ENCODE data around the gene RBM38.

RBM38 gene

DNA sequence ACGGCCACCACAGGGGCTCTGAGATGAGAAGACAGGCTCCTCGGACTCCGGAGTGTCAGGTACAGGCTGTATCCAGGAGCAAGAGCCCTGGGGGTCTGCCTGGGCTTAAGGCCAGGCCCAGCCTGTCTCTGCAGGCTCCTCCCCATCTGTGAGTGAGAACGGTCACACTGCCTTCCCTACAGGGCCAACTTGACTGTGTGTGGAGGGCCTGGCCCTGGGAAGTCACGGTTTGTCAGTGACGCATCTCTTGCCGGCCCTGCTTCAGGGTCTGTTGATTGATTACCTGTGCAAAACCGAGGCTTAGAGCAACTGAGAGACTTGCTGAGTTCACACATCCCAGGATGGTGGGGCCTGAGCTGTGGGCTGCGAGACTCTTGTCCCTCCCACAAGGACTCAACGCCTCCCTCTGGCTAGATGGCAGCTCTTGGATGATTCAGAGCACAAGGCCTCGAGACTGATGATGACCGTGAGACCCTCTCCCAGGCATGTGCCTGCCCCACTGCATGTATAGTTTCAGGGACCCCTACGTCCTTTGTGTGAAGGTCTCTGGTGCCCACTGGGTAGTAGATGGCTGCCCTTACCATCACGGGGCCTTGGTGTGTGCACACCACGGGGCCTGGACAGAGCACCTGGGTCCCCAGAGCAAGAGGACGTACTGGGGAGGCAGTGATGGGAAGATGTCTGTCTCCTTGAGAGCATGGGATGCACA lies 5.9 kb downstream of the RBM38 start:
- Histone ChIP-seq H3K9me3 (ENCODE audit: low read depth, low read length) (no peaks in the 10 kb centered on the region), H3K27ac (no peak overlapping the region), H3K4me3 (no peak overlapping the region), H3K36me3 (ENCODE audit: insufficient read depth, low read length) (peaks cover 98% of the 10 kb centered on the region), H3K9ac (ENCODE audit: insufficient read length) (no peak overlapping the region)
- TF ChIP-seq EZH2 (IDR thresholded peaks at IDR 0.05): no peak
- TF ChIP-seq POLR2AphosphoS5 (IDR thresholded peaks at IDR 0.05; ENCODE audit: borderline replicate concordance, low read depth, low read length): no peak
- no peak for TF ChIP-seq FOXP2 (optimal IDR thresholded peaks at IDR 0.05; ENCODE audit: control extremely low read depth, extremely low read length, insufficient read depth)
- no peak for DNase-seq (ENCODE audit: low read depth, low spot score)

DNA sequence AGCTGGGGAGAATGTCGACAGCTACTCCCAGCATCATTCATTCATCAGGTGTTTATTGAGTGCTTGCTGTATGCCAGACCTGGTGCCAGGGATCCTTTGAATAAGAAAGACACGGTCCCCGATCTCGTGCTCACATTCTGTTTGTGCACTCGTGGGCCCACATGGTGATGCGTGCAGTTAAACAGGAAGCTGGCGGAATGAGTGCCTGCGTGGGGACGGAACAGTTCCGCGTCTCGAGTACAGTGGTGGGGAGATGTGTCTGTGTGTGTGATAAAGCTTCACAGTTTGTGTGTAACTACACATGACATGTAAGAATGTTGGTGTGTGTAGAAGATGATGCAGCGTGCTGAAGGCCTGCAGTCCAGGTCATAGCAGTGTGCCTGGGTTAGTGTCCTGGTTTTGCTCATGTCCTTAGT lies 6.5 kb downstream of the RBM38 start:
- TF ChIP-seq EZH2 (IDR thresholded peaks at IDR 0.05) (no peak), FOXP2 (optimal IDR thresholded peaks at IDR 0.05; ENCODE audit: control extremely low read depth, extremely low read length, insufficient read depth) (no peak), POLR2AphosphoS5 (IDR thresholded peaks at IDR 0.05; ENCODE audit: borderline replicate concordance, low read depth, low read length) (no peak)
- Histone ChIP-seq H3K9ac (ENCODE audit: insufficient read length) (no peak overlapping the region), H3K9me3 (ENCODE audit: low read depth, low read length) (no peaks in the 10 kb centered on the region), H3K4me3 (no peak overlapping the region), H3K27ac (no peak overlapping the region), H3K36me3 (ENCODE audit: insufficient read depth, low read length) (peaks cover 98% of the 10 kb centered on the region)
- DNase-seq (ENCODE audit: low read depth, low spot score): no peak

DNA sequence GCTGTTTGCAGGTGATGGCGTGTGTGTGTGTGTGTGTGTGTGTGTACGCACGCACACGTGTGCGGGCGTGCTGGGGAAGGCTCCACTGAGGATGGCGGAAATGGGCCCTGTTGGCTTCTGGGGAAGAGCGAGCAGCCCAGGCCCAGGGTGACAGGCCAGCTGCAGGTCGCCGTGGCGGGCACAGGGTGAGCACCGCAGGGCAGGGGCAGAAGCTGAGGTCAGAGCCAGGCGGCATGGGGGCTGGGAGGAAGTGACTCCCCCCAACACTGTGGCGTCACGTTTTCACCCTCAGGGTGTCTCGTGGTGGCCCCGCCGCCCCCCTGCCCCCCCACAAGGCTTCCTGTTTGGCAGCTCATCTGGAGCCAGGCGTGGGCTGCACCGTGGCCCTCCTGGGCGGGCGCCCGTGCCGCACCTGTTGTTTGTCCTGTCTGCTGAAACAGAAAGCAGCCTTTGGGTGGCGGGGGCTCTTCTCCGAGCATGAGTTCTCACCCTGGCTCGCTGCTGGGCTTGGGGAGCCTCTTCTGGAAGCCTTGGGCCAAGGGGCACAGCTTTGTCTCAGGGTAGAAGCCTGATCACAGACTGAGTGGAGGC lies 7.1 kb downstream of the RBM38 start:
- H3K4me3 ChIP-seq: no peak overlapping the region
- H3K9ac ChIP-seq (ENCODE audit: insufficient read length): no peak overlapping the region
- no peak for DNase-seq (ENCODE audit: low read depth, low spot score)
- no peak for TF ChIP-seq FOXP2 (optimal IDR thresholded peaks at IDR 0.05; ENCODE audit: control extremely low read depth, extremely low read length, insufficient read depth)
- TF ChIP-seq POLR2AphosphoS5 (IDR thresholded peaks at IDR 0.05; ENCODE audit: borderline replicate concordance, low read depth, low read length): no peak
- no peak for TF ChIP-seq EZH2 (IDR thresholded peaks at IDR 0.05)
- H3K27ac ChIP-seq: no peak overlapping the region
- peaks cover 98% of the 10 kb centered on the region for H3K36me3 ChIP-seq (ENCODE audit: insufficient read depth, low read length)
- no peaks in the 10 kb centered on the region for H3K9me3 ChIP-seq (ENCODE audit: low read depth, low read length)

DNA sequence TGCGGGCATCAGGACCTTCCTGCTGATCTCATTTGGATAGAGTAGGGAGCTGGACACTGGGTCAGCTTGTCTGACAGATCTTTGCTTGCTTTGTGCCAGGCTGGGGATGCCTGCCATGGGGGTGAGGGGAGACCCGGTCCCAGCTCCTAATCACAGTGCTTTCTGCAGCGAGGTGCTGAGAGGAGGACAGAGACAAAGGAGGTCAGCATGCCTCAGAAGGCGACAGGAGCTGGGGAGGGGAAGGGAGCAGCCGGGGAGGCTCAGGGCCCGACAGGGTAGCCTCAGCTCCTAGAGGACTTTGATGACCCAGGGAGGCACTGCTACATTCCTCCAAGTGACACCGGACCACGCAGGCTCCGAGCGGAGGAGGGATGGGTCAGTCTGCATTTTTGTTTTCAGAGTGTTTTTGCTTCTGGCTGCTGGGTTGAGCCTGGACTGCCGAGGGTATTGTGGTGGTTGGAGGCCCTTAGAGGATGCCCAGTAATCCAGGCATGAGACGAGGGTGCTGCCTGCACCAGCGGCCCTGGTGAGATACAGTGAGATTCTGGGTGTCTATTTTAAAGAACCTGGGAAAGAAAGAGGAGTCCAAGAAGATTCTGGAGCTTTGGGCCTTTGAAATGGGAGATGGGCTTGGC lies 7.8 kb downstream of the RBM38 start:
- TF ChIP-seq EZH2 (IDR thresholded peaks at IDR 0.05) (no peak), FOXP2 (optimal IDR thresholded peaks at IDR 0.05; ENCODE audit: control extremely low read depth, extremely low read length, insufficient read depth) (no peak), POLR2AphosphoS5 (IDR thresholded peaks at IDR 0.05; ENCODE audit: borderline replicate concordance, low read depth, low read length) (no peak)
- Histone ChIP-seq H3K27ac (no peak overlapping the region), H3K9me3 (ENCODE audit: low read depth, low read length) (no peaks in the 10 kb centered on the region), H3K36me3 (ENCODE audit: insufficient read depth, low read length) (peaks cover 95% of the 10 kb centered on the region), H3K4me3 (no peak overlapping the region), H3K9ac (ENCODE audit: insufficient read length) (no peak overlapping the region)
- DNase-seq (ENCODE audit: low read depth, low spot score): no peak

DNA sequence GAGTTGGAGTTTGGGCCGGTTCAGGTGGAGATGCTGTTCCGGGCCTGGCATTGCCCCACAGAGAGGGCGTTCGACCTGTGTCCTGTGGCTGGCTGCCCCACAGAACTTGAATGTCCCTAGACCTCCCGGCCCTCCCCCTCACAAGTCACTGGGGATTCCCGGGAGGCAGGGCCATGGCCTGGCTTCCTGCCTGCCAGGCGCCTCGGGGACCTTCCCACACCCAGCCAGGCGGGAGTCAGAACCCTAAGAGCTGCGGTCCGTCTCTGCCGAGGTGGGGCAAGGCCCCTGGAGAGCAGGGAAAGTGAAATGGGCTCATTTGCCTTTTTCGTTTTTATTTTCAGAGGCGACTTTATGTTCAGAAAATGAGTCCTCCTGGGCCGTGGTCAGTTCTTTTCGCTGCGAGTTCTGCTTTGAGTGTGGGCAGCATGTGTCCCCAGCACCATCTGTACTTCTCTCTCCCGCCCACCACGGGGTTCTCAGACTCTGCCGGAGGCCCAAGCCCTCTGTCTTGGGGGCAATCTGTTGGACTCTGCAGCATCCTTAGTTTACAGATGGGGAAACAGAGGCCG lies 8.5 kb downstream of the RBM38 start:
- no peak for DNase-seq (ENCODE audit: low read depth, low spot score)
- Histone ChIP-seq H3K27ac (no peak overlapping the region), H3K9ac (ENCODE audit: insufficient read length) (no peak overlapping the region), H3K36me3 (ENCODE audit: insufficient read depth, low read length) (peaks cover 95% of the 10 kb centered on the region), H3K9me3 (ENCODE audit: low read depth, low read length) (no peaks in the 10 kb centered on the region), H3K4me3 (no peak overlapping the region)
- TF ChIP-seq FOXP2 (optimal IDR thresholded peaks at IDR 0.05; ENCODE audit: control extremely low read depth, extremely low read length, insufficient read depth) (no peak), EZH2 (IDR thresholded peaks at IDR 0.05) (no peak), POLR2AphosphoS5 (IDR thresholded peaks at IDR 0.05; ENCODE audit: borderline replicate concordance, low read depth, low read length) (no peak)

DNA sequence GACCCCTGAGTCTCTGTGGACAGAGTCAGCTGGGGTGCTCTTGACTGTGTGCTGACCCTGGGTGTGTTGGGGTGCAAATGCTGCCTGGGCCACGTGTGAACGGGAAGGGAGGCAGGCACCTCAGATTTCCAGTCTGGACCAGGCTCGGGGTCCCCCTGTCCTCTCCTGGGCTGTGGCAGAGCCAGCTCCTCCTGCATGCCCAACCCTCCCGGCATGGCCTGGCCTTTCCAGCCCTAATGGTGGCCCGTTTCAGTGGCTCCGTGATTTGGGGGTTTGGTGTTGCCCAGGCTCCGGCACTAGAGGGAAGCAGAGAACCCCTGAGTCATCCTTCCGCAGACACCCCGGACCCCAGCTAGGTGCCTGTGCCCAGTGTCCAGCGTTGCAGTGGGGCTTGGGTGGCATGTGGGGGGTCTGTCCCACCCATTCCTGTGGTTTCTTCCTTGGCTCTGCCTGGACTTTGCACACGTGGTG lies 9.1 kb downstream of the RBM38 start:
- TF ChIP-seq POLR2AphosphoS5 (IDR thresholded peaks at IDR 0.05; ENCODE audit: borderline replicate concordance, low read depth, low read length): no peak
- TF ChIP-seq FOXP2 (optimal IDR thresholded peaks at IDR 0.05; ENCODE audit: control extremely low read depth, extremely low read length, insufficient read depth): no peak
- no peak for TF ChIP-seq EZH2 (IDR thresholded peaks at IDR 0.05)
- no peak for DNase-seq (ENCODE audit: low read depth, low spot score)
- Histone ChIP-seq H3K9ac (ENCODE audit: insufficient read length) (no peak overlapping the region), H3K4me3 (no peak overlapping the region), H3K36me3 (ENCODE audit: insufficient read depth, low read length) (peaks cover 95% of the 10 kb centered on the region), H3K9me3 (ENCODE audit: low read depth, low read length) (no peaks in the 10 kb centered on the region), H3K27ac (no peak overlapping the region)

DNA sequence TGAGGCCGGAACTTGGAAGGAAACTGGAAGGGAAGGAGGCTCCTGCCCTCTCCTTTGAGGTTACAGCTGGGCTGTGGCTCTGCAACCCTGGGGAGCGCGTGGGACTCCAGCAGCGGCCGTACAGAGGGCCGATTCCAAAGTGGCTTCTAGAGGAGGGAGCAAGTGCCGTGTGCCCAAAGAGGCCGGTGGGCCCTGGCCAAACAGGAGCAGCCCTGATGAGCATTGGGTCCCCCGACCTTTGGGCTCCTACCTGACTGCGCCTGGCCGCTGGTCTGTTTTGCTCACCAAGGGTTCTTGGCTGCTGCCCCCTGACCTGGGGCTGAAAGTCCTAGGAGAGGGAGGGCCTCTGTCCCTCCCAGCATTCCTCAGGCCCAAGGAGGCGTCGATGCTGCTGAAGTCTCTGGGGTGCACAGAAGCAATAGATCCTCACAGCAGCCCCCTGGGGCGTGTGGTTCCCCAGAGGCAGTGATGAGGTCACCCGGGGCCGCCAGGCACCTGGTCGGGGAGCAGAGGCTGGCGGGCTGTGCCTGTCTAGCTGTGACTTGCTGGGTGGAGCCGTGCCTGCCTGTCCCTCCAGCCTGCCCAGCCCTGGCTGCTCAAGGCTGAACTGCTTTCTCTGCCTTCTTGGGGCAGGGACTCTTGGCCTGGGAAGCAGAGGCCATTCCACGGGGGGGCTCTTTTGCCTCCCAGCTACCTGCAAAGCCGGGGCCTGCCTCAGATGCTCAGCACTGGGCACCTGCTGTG lies 9.8 kb downstream of the RBM38 start:
- Histone ChIP-seq H3K9ac (ENCODE audit: insufficient read length) (no peak overlapping the region), H3K9me3 (ENCODE audit: low read depth, low read length) (no peaks in the 10 kb centered on the region), H3K4me3 (no peak overlapping the region), H3K27ac (no peak overlapping the region), H3K36me3 (ENCODE audit: insufficient read depth, low read length) (peaks cover 92% of the 10 kb centered on the region)
- no peak for DNase-seq (ENCODE audit: low read depth, low spot score)
- no peak for TF ChIP-seq POLR2AphosphoS5 (IDR thresholded peaks at IDR 0.05; ENCODE audit: borderline replicate concordance, low read depth, low read length)
- no peak for TF ChIP-seq EZH2 (IDR thresholded peaks at IDR 0.05)
- TF ChIP-seq FOXP2 (optimal IDR thresholded peaks at IDR 0.05; ENCODE audit: control extremely low read depth, extremely low read length, insufficient read depth): no peak

DNA sequence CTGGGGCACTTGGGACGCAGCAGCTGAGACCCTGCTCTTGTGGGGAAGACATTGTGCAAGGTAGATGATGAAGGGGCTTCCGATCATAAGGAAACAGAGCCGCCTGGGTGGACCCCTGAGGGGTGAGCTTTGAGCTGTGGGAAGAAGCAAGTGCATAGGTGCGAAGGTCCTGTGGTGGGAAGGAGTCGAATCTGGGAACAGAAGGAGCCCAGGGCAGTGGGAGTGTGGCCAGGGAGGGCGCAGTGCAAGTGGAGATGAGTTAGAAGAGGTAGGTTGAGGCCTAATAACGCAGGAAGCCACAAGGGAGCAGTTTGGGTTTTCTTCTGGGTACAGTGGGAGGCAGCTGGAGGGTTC lies 10.3 kb downstream of the RBM38 start:
- H3K27ac ChIP-seq: no peak overlapping the region

More for the DNA sequence above, 10.3 kb downstream of the RBM38 start:
- TF ChIP-seq EZH2 (IDR thresholded peaks at IDR 0.05) (no peak), POLR2AphosphoS5 (IDR thresholded peaks at IDR 0.05; ENCODE audit: borderline replicate concordance, low read depth, low read length) (no peak), FOXP2 (optimal IDR thresholded peaks at IDR 0.05; ENCODE audit: control extremely low read depth, extremely low read length, insufficient read depth) (no peak)
- DNase-seq (ENCODE audit: low read depth, low spot score): no peak
- Histone ChIP-seq H3K36me3 (ENCODE audit: insufficient read depth, low read length) (peaks cover 91% of the 10 kb centered on the region), H3K9ac (ENCODE audit: insufficient read length) (no peak overlapping the region), H3K4me3 (no peak overlapping the region), H3K9me3 (ENCODE audit: low read depth, low read length) (no peaks in the 10 kb centered on the region)

All from SK-N-MC (cell line).